Prostate gland (tissue), 2 donors: ENCODE data around the gene KAZN. TPM values are rescaled to one million over a fixed set of nuclear protein-coding genes. Genes with fewer than 3 reads are reported as not detected.

Experiments used
- DNase-seq: peaks from one replicate; pipeline ENCODE4 v3.0.0-alpha.2; 2019; ENCODE audit warnings: low spot score
- H3K27ac ChIP-seq, 2 donors: fragments of 200-600 bp; sonication (generic); 2 replicates each; pipeline ENCODE4 v1.5.1; 2017 to 2019
- H3K27me3 ChIP-seq: fragments of 200-600 bp; sonication (generic); replicated peaks from 2 replicates; pipeline ENCODE4 v1.5.1; 2019; ENCODE audit not compliant: insufficient read depth
- H3K36me3 ChIP-seq, 2 donors: fragments of 200-600 bp; sonication (generic); 1 replicate in 1 of 2; 2 replicates in 1 of 2; pipeline versions ENCODE4 v1.5.1 to v1.8.1; 2017 to 2019
- H3K4me1 ChIP-seq: fragments of 200-600 bp; sonication (generic); replicated peaks from 2 replicates; pipeline ENCODE4 v1.5.1; 2019
- H3K4me3 ChIP-seq, 2 donors: fragments of 200-600 bp; sonication (generic); 2 replicates each; pipeline ENCODE4 v1.5.1; 2017 to 2019
- H3K9me3 ChIP-seq: fragments of 200-600 bp; sonication (generic); 2 replicates; pipeline ENCODE4 v1.5.1; 2017
- POLR2A ChIP-seq: fragments of 450-650 bp; IDR thresholded peaks from one replicate; pipeline ENCODE4 v1.6.1; 2016; ENCODE audit warnings: antibody characterized with exemption, mild to moderate bottlenecking
- POLR2AphosphoS5 ChIP-seq: sonication (generic); formaldehyde crosslinking; IDR thresholded peaks from one replicate; pipeline ENCODE4 v1.6.1; 2017; ENCODE audit warnings: antibody characterized with exemption
- whole genome bisulfite sequencing: methylation state at CpG from one replicate; pipeline ENCODE4 v1.1.5; 2018; 5-methylcytosine and 5-hydroxymethylcytosine counted together
- intact Hi-C: fragments of 100-400 bp; cut with DNase I; formaldehyde crosslinking; loops from one replicate; pipeline ENCODE4 v1.14.2; 2022
- total RNA-seq, 2 donors: library from RNA; depleted of rRNA; stranded (reverse); fragments of >200 nt; gene quantifications; one replicate each; pipeline ENCODE4 v1.1.0, GENCODE V29; 2016
- TF ChIP-seq, protein P1 (sequence below), 4 experiments: fragments of 200-600 bp in 2 of 4; fragments of 450-650 bp in 2 of 4; sonication (generic) in 2 of 4; IDR thresholded peaks; 1 replicate in 3 of 4; 2 replicates in 1 of 4; pipeline ENCODE4 v1.5.1; 2016 to 2019; ENCODE audit warnings: antibody characterized with exemption in 4 of 4, mild to moderate bottlenecking in 2 of 4, moderate library complexity in 2 of 4

KAZN gene
- total RNA-seq, 2 donors from 2014 or later = 8.3 to 12.7 TPM

DNA sequence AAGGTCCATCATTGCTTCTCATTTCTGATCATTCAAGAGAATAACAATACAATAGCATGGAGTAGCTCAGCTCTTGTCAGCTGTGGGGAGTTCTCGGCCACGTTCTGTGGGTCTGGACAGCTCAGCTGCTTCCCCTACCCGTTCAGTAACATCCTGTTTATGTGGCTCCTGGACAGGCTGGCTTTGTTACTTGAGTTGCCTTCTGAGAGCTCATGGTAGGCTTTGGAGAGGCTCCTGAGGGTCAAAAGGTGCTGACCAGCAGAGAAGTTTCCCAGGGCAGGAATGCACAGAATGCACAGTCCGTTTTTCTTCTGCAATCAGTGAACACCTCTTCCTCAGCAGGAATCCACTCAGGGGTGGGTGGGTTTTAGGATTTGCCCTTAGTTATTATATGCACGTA, 36.0 kb downstream of the KAZN start:
- intact Hi-C loops = no loop called here
- H3K4me1 ChIP-seq = no peaks in the 10 kb centered on the region
- H3K27me3 ChIP-seq = no peaks in the 10 kb centered on the region
- H3K4me3 ChIP-seq = no peak overlapping the region
- no peak for DNase-seq
- no peaks in the 10 kb centered on the region for H3K36me3 ChIP-seq
- H3K9me3 ChIP-seq = no peaks in the 10 kb centered on the region
- WGBS = 55% methylated on average over 5 of the region's 5 CpGs
- TF ChIP-seq, protein P1, sequence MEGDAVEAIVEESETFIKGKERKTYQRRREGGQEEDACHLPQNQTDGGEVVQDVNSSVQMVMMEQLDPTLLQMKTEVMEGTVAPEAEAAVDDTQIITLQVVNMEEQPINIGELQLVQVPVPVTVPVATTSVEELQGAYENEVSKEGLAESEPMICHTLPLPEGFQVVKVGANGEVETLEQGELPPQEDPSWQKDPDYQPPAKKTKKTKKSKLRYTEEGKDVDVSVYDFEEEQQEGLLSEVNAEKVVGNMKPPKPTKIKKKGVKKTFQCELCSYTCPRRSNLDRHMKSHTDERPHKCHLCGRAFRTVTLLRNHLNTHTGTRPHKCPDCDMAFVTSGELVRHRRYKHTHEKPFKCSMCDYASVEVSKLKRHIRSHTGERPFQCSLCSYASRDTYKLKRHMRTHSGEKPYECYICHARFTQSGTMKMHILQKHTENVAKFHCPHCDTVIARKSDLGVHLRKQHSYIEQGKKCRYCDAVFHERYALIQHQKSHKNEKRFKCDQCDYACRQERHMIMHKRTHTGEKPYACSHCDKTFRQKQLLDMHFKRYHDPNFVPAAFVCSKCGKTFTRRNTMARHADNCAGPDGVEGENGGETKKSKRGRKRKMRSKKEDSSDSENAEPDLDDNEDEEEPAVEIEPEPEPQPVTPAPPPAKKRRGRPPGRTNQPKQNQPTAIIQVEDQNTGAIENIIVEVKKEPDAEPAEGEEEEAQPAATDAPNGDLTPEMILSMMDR (IDR thresholded peaks at IDR 0.05) = no peak
- TF ChIP-seq POLR2A (no peak), POLR2AphosphoS5 (no peak)
- H3K27ac ChIP-seq = no peak overlapping the region

DNA sequence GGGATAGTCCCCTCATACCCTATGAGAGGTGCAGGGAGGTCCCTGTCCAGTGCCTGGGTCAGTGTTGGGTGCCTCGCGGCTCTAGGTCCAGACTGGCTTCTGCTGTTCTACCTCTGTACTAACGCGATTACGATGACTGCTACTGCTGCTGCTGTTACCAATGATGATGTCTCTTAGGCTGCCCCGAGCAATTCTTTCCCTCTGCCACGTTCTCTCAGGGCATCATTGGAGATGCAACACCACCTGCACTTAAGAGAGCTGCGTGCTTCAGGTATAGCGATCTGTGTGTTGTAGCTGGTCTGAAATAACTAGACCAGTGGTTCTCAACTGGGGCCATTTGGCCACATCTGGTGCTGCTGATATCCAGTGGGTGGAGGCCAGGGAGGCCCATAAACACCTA, 36.9 kb downstream of the KAZN start:
- Histone ChIP-seq H3K4me1 (no peaks in the 10 kb centered on the region), H3K36me3 (no peaks in the 10 kb centered on the region), H3K9me3 (no peaks in the 10 kb centered on the region), H3K4me3 (no peak overlapping the region), H3K27me3 (no peaks in the 10 kb centered on the region), H3K27ac (no peak overlapping the region)
- WGBS = 97% methylated on average over 9 of the region's 9 CpGs
- TF ChIP-seq POLR2A (no peak), POLR2AphosphoS5 (no peak)
- TF ChIP-seq, protein P1 (IDR thresholded peaks at IDR 0.05) = no peak
- intact Hi-C loops = no loop called here
- DNase-seq = no peak

DNA sequence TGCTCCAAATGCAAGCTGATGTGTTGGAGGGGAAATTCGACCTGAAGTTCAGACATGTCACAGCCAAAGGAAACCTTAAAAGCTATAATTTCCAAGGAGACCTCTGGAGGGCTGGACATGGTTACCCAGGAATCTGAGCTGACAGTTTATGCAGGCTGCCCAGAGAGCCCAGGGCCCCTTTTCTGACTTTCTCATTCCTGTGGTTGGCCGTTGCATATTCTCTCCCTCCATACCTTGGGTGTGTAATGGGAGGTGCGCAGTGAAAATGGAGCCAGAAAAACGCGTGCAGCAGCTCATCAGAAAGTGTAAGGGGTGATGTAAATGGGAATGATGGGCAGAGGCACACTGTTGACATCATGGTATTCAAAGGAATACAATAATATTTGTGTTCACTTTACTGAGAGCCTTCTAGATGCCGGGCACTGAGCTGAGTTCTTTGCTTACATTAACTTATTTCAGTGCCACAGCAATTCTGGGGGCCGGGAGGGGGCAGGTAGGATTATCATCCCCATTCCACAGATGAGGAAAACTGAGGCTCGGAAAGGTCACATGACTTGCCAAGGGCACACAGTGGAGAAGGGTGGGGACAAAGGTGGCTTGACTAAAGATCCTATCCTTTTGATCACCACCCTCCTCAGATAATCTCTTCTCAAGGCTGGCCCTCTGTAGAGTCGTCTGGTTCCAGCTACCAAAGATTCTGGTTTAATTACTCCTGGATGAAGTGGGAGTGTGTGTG, 38.6 kb downstream of the KAZN start:
- Histone ChIP-seq H3K36me3 (no peaks in the 10 kb centered on the region), H3K27me3 (no peaks in the 10 kb centered on the region), H3K4me1 (no peaks in the 10 kb centered on the region), H3K4me3 (no peak overlapping the region), H3K27ac (no peak overlapping the region), H3K9me3 (no peaks in the 10 kb centered on the region)
- no peak for DNase-seq
- intact Hi-C loops = no loop called here
- WGBS = 88% methylated on average over 9 of the region's 9 CpGs
- TF ChIP-seq, protein P1 (IDR thresholded peaks at IDR 0.05) = no peak
- TF ChIP-seq POLR2AphosphoS5 (no peak), POLR2A (no peak)

DNA sequence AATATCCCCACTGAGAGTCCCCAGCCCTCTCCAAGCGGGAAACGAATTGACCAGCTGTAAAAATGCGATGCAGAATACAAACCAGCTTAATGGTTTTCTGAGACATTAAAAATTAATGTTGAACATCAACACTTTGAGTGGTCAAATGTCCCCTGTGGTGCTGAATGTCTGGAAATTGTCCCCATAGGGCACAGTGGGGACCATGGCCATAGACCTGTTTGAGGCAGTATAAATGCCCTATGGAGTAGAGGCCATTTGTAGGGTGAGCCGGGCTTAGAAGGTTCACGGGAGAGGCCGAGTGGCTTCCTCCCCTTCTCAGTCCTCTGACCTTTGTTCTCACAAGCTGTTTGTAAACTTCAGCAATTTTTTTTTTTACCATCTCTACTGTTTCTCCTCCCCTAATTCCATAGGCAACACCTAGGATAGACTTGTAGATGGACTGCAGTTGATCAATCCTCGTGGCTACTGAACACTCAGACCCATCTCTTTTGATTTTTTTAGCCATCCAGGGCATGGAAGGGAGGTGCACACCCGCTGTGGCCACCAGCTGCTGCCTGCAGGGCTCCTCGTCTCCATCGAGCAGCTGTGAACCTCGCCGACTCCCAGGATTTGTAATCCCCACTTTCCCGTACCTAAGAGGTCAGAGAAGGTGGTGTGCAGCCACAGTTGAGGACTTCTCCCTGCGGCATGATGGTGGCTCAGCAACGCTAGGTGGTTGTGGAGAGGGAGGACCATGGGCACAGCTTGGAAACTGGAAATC, 41.0 kb downstream of the KAZN start:
- Histone ChIP-seq H3K27me3 (no peaks in the 10 kb centered on the region), H3K4me3 (no peak overlapping the region), H3K9me3 (no peaks in the 10 kb centered on the region), H3K4me1 (no peaks in the 10 kb centered on the region), H3K27ac (no peak overlapping the region), H3K36me3 (no peaks in the 10 kb centered on the region)
- DNase-seq = no peak
- 90% methylated on average over 15 of the region's 15 CpGs for WGBS
- TF ChIP-seq POLR2A (no peak), POLR2AphosphoS5 (no peak)
- TF ChIP-seq, protein P1 (IDR thresholded peaks at IDR 0.05) = no peak
- intact Hi-C loops = no loop called here

DNA sequence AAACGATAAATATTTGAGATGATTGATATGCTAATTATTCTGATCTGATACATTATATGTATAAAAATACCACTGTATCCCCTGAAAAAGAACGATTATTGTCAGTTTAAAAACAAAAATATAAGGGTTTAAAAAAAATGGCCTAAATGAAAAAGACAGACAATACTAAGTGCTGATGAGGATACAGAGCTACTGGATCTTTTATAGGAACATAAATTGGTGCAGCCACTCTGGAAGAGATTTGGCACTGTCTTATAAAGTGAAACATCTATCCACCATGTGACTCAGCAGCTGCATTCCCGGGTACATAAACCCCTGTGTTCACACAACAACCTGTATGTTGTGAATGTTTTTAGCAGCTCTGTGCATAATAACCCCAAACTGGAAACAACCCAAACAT, 44.2 kb downstream of the KAZN start:
- no peaks in the 10 kb centered on the region for H3K27me3 ChIP-seq
- H3K9me3 ChIP-seq = no peaks in the 10 kb centered on the region
- no peak overlapping the region for H3K4me3 ChIP-seq
- intact Hi-C loops = no loop called here
- no peak overlapping the region for H3K27ac ChIP-seq
- no peaks in the 10 kb centered on the region for H3K36me3 ChIP-seq
- DNase-seq = no peak
- 94% methylated on average over 3 of the region's 3 CpGs for WGBS
- TF ChIP-seq, protein P1 (IDR thresholded peaks at IDR 0.05) = no peak
- TF ChIP-seq POLR2AphosphoS5 (no peak), POLR2A (no peak)
- no peaks in the 10 kb centered on the region for H3K4me1 ChIP-seq
